ENCODE measurements around the gene DOCK2.

DNA sequence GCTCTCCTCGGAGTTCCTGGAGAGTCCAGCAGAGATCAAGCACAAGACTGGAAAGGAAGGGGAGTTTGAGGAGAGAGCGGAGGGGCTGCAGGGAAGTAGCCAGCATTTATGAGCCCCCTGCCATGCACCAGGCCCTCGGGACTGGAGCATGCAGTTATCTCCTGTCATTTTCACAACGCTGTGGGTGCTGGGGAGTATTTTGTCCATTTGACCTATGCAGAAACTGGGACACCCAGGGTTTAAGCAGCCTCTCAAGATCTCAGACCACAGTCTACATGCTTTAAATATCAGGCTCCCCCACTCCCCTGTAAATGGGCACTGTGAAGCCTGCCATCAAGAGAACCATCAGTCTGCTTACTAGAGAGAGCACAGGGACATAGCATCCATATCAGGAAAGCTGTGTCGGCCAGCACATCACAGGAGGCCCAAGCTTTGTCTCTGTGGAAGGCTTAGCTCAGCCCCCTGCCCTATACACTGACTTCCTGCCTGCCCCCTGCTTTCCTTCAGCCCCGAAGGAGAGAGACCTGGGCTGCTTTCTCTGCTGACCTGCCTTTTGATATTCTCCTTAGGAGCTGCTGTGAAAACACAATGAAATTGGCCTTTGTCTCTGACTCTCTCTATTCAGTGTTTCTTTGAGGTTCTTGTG lies 475.9 kb downstream of the DOCK2 start:
- TF ChIP-seq EZH2 (optimal IDR thresholded peaks at IDR 0.05; ENCODE audit: low read depth, low read length): no peak
- no peak for TF ChIP-seq EZH2phosphoT487 (IDR thresholded peaks at IDR 0.05; ENCODE audit: low read length)
- TF ChIP-seq, protein P1, sequence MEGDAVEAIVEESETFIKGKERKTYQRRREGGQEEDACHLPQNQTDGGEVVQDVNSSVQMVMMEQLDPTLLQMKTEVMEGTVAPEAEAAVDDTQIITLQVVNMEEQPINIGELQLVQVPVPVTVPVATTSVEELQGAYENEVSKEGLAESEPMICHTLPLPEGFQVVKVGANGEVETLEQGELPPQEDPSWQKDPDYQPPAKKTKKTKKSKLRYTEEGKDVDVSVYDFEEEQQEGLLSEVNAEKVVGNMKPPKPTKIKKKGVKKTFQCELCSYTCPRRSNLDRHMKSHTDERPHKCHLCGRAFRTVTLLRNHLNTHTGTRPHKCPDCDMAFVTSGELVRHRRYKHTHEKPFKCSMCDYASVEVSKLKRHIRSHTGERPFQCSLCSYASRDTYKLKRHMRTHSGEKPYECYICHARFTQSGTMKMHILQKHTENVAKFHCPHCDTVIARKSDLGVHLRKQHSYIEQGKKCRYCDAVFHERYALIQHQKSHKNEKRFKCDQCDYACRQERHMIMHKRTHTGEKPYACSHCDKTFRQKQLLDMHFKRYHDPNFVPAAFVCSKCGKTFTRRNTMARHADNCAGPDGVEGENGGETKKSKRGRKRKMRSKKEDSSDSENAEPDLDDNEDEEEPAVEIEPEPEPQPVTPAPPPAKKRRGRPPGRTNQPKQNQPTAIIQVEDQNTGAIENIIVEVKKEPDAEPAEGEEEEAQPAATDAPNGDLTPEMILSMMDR (IDR thresholded peaks at IDR 0.05; ENCODE audit: low read length): no peak

Measured in MM.1S (cell line).